ENCODE measurements around the gene EIF2S1.
"Not testable (repeated sequence)": the region's sequence is repeated elsewhere in the genome, so short reads cannot be mapped to it uniquely, and the experiment has no call there.

EIF2S1 gene

DNA sequence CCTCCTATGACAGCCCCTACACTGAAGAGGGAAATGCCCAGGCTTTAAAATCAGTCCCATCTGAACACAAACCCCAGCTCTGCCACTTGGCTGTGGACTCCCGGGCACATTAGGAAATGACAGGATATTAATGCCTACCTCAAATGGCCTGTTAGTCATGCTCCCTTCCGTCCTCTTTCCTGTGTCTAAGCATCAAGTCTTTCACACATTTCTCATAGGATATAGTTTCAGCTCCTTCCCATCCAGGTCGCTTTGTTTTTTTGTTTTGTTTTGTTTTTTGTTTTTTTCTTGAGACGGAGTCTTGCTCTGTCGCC, 35.7 kb downstream of the EIF2S1 start:
- TF ChIP-seq, protein P1, sequence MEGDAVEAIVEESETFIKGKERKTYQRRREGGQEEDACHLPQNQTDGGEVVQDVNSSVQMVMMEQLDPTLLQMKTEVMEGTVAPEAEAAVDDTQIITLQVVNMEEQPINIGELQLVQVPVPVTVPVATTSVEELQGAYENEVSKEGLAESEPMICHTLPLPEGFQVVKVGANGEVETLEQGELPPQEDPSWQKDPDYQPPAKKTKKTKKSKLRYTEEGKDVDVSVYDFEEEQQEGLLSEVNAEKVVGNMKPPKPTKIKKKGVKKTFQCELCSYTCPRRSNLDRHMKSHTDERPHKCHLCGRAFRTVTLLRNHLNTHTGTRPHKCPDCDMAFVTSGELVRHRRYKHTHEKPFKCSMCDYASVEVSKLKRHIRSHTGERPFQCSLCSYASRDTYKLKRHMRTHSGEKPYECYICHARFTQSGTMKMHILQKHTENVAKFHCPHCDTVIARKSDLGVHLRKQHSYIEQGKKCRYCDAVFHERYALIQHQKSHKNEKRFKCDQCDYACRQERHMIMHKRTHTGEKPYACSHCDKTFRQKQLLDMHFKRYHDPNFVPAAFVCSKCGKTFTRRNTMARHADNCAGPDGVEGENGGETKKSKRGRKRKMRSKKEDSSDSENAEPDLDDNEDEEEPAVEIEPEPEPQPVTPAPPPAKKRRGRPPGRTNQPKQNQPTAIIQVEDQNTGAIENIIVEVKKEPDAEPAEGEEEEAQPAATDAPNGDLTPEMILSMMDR (IDR thresholded peaks at IDR 0.05; ENCODE audit: control insufficient read depth, insufficient read depth, low read depth, low read length, missing control alignments) = no peak
- no peak overlapping the region for H3K4me3 ChIP-seq (ENCODE audit: control insufficient read depth, low read depth, low read length)
- DNase-seq (ENCODE audit: low read depth) = no peak

DNA sequence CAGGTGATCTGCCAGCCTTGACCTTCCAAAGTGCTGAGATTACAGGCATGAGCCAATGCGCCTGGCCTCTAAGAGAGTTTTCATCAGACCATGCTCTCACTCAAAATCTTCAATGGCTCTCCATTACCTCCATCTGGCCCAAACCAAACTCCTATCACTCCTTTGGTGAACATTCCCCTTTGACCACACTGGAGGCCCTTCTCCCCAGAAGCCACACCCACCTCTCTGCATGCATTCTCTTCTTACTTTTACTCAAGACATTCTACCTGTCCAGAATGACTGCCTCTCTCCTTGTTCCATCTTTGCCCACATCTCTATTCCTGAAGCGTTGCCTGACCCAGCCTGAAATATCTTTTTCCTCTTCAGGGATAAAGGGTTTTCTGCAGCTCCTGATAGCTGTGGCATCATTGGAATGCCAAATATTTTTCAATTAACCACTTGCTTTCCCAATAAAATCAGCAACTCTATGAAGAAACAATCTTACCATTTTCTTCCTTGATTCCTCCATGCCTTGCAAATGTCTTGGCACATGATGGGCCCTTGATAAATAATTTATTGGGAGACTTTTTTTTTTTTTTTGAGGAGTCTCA, 36.3 kb downstream of the EIF2S1 start:
- peak; percentile 28 for DNase-seq (ENCODE audit: low read depth)
- TF ChIP-seq, protein P1 (IDR thresholded peaks at IDR 0.05; ENCODE audit: control insufficient read depth, insufficient read depth, low read depth, low read length, missing control alignments) = no peak
- H3K4me3 ChIP-seq (ENCODE audit: control insufficient read depth, low read depth, low read length) = no peak overlapping the region

DNA sequence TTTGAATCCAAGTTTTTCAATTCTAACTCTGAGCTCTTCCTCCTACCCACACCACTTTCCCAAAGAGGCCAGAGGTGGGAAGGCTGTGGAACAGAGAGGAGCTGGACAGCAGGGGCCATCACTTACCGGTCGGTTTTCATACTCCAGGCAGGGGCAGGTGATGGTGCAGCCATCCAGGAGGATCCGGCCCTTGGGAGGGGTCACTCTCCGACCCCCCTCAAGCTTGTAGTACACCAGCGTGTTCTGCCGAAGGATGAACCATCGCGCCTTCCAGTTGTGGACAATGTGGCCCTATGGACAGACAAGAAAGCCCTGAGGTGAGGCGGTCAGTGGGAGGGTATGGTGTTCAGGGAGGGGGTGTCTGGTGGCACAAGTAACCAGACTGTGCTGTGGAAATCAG, 37.4 kb downstream of the EIF2S1 start:
- DNase-seq (ENCODE audit: low read depth) = no peak
- TF ChIP-seq, protein P1 (IDR thresholded peaks at IDR 0.05; ENCODE audit: control insufficient read depth, insufficient read depth, low read depth, low read length, missing control alignments) = no peak
- no peak overlapping the region for H3K4me3 ChIP-seq (ENCODE audit: control insufficient read depth, low read depth, low read length)

DNA sequence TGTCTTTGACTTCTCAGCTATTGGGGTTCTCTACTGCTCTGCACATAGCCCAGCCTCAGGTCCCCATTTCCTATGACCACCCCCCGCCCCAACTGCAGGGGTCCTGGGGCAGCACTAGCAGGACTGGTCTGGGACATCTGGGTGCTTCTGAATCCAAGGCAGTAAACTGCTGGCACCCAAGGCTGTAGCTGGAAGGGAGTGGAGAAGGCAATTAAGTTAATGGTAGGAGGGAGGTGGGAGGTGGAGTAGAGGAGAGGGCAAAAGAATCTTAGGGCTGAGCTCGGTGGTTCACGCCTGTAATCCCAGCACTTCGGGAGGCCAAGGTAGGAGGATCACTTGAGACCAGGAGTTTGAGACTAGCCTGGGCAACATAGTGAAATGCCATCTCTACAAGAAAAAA, 40.3 kb downstream of the EIF2S1 start:
- TF ChIP-seq, protein P1 (IDR thresholded peaks at IDR 0.05; ENCODE audit: control insufficient read depth, insufficient read depth, low read depth, low read length, missing control alignments) = no peak
- no peak for DNase-seq (ENCODE audit: low read depth)
- H3K4me3 ChIP-seq (ENCODE audit: control insufficient read depth, low read depth, low read length) = no peak overlapping the region

DNA sequence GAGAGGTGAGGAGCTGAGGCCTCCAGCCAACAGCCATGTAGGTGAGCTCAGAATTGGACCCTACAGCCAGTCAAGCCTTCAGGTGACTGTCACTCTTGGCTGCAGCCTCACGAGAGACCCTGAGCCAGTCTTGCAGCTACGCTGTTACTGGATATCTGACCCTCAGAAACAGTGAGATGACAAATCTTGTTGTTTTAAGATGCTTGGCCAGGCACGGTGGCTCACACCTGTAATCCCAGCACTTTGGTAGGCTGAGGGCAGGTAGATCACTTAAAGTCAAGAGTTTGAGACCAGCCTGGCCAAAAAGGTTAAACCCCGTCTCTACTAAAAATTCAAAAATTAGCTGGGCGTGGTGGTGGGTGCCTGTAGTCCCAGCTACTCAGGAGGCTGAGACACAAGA, 45.6 kb downstream of the EIF2S1 start:
- TF ChIP-seq, protein P1 (IDR thresholded peaks at IDR 0.05; ENCODE audit: control insufficient read depth, insufficient read depth, low read depth, low read length, missing control alignments) = no peak
- no peak for DNase-seq (ENCODE audit: low read depth)

DNA sequence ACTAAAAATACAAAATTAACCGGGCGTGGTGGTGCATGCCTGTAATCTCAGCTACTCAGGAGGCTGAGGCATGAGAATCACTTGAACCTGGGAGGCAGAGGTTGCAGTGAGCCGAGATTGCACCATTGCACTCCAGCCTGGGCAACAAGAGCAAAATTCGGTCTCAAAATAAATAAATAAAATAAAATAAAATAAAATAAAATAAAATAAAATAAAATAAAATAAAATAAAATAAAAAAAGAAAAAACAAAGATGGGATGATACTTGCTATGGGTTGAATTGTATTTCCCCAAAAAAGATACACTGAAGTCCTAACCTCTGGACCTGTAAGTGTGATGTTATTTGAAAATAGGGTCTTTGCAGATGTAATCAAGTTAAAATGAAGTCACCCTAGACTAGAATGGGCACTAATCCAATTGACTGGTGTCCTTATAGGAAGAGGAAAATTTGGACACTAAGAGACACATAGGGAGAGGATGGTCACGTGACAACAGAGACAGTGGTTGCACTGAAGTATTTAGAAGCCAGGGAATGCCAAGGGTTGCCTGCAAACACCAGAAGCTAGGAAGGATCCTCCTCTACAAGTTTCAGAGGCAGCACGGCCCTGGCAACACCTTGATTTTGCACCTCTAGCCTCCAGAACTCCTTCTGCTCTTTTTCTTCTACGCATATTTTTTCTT, 48.1 kb downstream of the EIF2S1 start:
- not testable (repeated sequence) for H3K4me3 ChIP-seq (ENCODE audit: control insufficient read depth, low read depth, low read length); DNase-seq (ENCODE audit: low read depth)

More for the DNA sequence above, 45.6 kb downstream of the EIF2S1 start:
- H3K4me3 ChIP-seq (ENCODE audit: control insufficient read depth, low read depth, low read length) = no peak overlapping the region

DNA sequence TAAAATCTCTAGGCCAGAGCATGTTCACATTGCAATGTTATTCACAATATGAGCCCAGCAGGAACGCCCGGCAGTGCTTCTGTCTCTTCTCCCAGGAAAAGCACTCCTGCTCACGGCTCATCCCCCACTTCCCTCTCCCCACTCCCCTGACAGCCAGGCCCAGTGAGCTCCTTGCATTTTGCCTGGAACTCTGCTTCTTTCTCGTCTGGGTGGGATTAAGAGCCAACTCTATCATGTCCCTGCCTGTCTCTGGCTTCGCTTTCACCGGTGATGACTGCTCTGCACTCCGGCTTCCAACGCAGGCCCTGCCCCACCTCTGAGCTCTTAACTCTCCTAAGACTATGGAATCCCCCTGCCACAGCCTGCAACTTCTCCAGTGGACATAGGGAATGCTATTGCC, 49.3 kb downstream of the EIF2S1 start:
- no peak for DNase-seq (ENCODE audit: low read depth)
- TF ChIP-seq, protein P1 (IDR thresholded peaks at IDR 0.05; ENCODE audit: control insufficient read depth, insufficient read depth, low read depth, low read length, missing control alignments) = no peak
- no peak overlapping the region for H3K4me3 ChIP-seq (ENCODE audit: control insufficient read depth, low read depth, low read length)

All from AG09309 (cell line).